SH-SY5Y (cell line): Measurements from ENCODE around the gene BMS1.

Experiments used
- GATA2 ChIP-seq: IDR thresholded peaks from 2 replicates; pipeline ENCODE4 v1.6.1; 2011; ENCODE audit warnings: mild to moderate bottlenecking, low read depth, low read length
- GATA3 ChIP-seq: IDR thresholded peaks from 2 replicates; pipeline ENCODE4 v1.6.1; 2011; ENCODE audit warnings: low read depth, mild to moderate bottlenecking, low read length, moderate library complexity

GRCh38 chr10:42769673-42770072, 12.9 kb upstream of the BMS1 start:
- TF ChIP-seq GATA2 (no peak), GATA3 (no peak)
